Chondrocyte (in vitro differentiated cells): Measurements from ENCODE around the gene EGFR. TPM values are rescaled to one million over a fixed set of nuclear protein-coding genes. Genes with fewer than 3 reads are reported as not detected.

Experiments
- DNase-seq: peaks from one replicate; pipeline ENCODE4 v3.0.0; 2021; ENCODE audit warnings: mixed read lengths, low spot score
- H3K27ac Mint-ChIP-seq: one replicate; pipeline ENCODE4 v1.8.0; 2021; ENCODE audit warnings: mild to moderate bottlenecking, moderate library complexity, mixed read lengths; ENCODE audit not compliant: unreplicated experiment
- H3K27me3 Mint-ChIP-seq: 2 replicates; pipeline ENCODE4 v1.8.0; 2021; ENCODE audit warnings: low read depth, mixed read lengths
- H3K36me3 Mint-ChIP-seq: 2 replicates; pipeline ENCODE4 v1.8.0; 2021; ENCODE audit warnings: low read depth, mixed read lengths
- H3K4me1 Mint-ChIP-seq: 2 replicates; pipeline ENCODE4 v1.8.0; 2021; ENCODE audit warnings: low read depth, mild to moderate bottlenecking, mixed read lengths
- H3K4me3 Mint-ChIP-seq: one replicate; pipeline ENCODE4 v1.8.0; 2021; ENCODE audit warnings: mild to moderate bottlenecking, moderate library complexity, mixed read lengths; ENCODE audit not compliant: unreplicated experiment
- H3K9me3 Mint-ChIP-seq: 2 replicates; pipeline ENCODE4 v1.8.0; 2021; ENCODE audit warnings: low read depth, mixed read lengths
- total RNA-seq: library from RNA; stranded (reverse); gene quantifications from 3 replicates; pipeline ENCODE4 v1.2.1, GENCODE V29; 2021
- TF ChIP-seq, protein P1 (sequence below): fragments of 200-600 bp; sonication (generic); IDR thresholded peaks from 2 replicates; pipeline ENCODE4 v1.5.0; 2021; ENCODE audit warnings: antibody characterized with exemption, mild to moderate bottlenecking, moderate library complexity

EGFR gene
- total RNA-seq, 1 donor from 2014 or later: 25.5 TPM

DNA sequence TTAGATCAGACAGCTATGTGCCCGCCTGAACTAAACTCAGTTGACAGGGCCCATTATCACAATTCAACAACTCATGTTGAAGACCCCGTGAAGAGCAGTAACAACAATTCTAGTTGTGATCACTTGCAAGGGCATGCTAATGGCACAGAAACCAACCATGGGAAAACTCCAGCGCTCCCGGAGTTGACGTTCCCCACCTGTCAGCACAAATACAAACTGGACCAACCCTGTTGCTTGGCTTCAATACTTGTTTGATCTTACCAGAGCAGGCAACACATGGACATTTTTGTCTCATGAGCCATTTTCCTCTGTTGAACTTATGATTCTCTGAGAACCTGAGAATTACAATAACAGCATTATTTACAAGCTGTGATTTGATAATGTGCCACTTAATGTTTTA, 227.4 kb downstream of the EGFR start:
- Mint-ChIP-seq H3K27me3 (no peaks in the 10 kb centered on the region), H3K9me3 (no peaks in the 10 kb centered on the region), H3K4me3 (no peak overlapping the region), H3K27ac (peak overlapping the region; percentile 22), H3K36me3 (no peaks in the 10 kb centered on the region), H3K4me1 (peaks cover 27% of the 10 kb centered on the region)
- DNase-seq: no peak
- TF ChIP-seq, protein P1, sequence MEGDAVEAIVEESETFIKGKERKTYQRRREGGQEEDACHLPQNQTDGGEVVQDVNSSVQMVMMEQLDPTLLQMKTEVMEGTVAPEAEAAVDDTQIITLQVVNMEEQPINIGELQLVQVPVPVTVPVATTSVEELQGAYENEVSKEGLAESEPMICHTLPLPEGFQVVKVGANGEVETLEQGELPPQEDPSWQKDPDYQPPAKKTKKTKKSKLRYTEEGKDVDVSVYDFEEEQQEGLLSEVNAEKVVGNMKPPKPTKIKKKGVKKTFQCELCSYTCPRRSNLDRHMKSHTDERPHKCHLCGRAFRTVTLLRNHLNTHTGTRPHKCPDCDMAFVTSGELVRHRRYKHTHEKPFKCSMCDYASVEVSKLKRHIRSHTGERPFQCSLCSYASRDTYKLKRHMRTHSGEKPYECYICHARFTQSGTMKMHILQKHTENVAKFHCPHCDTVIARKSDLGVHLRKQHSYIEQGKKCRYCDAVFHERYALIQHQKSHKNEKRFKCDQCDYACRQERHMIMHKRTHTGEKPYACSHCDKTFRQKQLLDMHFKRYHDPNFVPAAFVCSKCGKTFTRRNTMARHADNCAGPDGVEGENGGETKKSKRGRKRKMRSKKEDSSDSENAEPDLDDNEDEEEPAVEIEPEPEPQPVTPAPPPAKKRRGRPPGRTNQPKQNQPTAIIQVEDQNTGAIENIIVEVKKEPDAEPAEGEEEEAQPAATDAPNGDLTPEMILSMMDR: no peak

DNA sequence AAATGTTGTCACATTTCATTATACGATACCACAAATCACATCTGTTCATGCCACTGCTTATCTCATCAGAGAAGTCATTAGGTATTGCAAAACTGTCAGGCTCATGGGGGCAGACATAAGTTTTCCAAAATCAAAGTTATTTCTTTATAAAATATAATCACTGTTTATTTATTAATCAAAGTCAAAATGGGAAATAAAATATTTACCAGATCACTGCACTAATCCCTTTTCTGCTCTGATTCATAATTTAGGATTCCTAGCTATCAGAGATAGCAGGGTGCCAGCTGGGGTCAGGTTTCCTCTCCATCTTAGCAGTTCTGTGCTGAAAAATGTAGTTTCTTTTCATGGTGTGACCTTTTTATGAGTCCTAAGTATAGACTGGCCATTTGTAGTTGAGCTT, 228.6 kb downstream of the EGFR start:
- no peak overlapping the region for H3K27ac Mint-ChIP-seq
- no peaks in the 10 kb centered on the region for H3K36me3 Mint-ChIP-seq
- H3K4me1 Mint-ChIP-seq: peaks cover 31% of the 10 kb centered on the region
- H3K9me3 Mint-ChIP-seq: no peaks in the 10 kb centered on the region
- H3K27me3 Mint-ChIP-seq: no peaks in the 10 kb centered on the region
- TF ChIP-seq, protein P1: no peak
- no peak overlapping the region for H3K4me3 Mint-ChIP-seq
- DNase-seq: no peak

DNA sequence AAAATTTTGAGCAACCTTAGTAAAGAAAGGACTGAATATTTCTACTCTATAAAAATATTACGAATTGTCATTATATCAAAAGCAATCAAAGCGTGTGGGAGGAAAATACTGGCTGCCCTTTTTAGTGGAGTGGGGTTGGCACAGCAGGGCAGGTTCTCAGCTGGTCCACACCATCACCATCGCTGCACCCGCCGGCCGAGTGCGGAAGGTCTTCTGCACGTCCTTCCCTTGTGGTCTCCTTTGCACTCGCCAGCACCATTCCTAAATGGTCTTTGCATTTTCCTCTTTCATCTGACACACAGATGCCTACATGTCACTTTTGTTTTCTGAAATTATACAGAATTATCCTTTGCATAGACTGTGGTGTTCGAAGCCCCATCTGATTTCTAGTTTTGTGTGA, 229.7 kb downstream of the EGFR start:
- Mint-ChIP-seq H3K4me3 (no peak overlapping the region), H3K4me1 (peaks cover 37% of the 10 kb centered on the region), H3K36me3 (no peaks in the 10 kb centered on the region), H3K27me3 (no peaks in the 10 kb centered on the region), H3K9me3 (no peaks in the 10 kb centered on the region), H3K27ac (no peak overlapping the region)
- TF ChIP-seq, protein P1: no peak
- no peak for DNase-seq

DNA sequence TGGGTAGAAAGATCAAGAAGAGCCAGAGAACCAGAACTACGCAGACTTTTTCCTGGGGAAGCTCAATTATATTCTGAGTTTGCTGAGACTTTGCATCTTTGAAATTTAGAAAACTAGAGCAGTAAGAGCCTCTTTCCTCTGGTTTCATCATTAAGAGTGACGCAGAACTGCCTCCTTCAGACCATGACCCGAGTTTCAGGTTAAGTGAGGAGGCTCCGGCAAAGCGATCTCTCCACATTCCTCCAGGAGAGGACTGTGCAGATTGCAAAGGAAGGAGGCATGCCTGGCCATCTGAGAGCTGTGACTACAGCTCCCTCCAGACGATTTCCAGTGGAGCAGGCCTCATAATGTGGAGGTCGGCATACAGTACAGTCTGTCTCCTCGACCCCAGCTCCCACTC, 230.5 kb downstream of the EGFR start:
- DNase-seq: no peak
- Mint-ChIP-seq H3K27ac (no peak overlapping the region), H3K27me3 (no peaks in the 10 kb centered on the region), H3K36me3 (no peaks in the 10 kb centered on the region), H3K4me3 (no peak overlapping the region), H3K9me3 (no peaks in the 10 kb centered on the region), H3K4me1 (peaks cover 34% of the 10 kb centered on the region)
- TF ChIP-seq, protein P1: no peak

DNA sequence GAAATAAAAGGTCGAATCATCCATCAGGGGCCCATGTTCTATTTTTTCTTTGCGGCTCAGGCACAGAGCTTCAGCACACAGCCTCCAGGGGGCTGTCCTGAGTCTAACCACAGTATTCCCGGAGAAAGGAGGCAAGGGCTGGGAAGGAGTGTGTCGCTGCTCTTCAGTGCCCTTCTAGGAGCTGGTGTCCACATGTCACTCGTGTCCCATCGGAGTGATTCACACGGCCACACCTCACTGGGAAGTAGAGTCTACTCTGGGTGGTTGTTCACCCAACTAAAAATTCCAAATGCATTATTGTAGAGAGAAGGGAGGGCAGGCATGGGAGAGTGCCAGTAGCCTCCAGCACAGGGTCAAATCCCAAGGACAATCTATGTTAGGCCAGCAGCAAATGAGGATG, 231.5 kb downstream of the EGFR start:
- Mint-ChIP-seq H3K4me3 (no peak overlapping the region), H3K27me3 (no peaks in the 10 kb centered on the region)

More for the DNA sequence above, 231.5 kb downstream of the EGFR start:
- no peaks in the 10 kb centered on the region for H3K36me3 Mint-ChIP-seq
- TF ChIP-seq, protein P1: peak; percentile 74
- peaks cover 31% of the 10 kb centered on the region for H3K4me1 Mint-ChIP-seq
- H3K27ac Mint-ChIP-seq: no peak overlapping the region
- no peak for DNase-seq
- H3K9me3 Mint-ChIP-seq: no peaks in the 10 kb centered on the region
